Transverse colon (tissue), 4 donors: Measurements from ENCODE around the gene TSHZ3. TPM values are rescaled to one million over a fixed set of nuclear protein-coding genes. Genes with fewer than 3 reads are reported as not detected.

Source experiments
- DNase-seq: peaks from one replicate; pipeline ENCODE4 v3.0.0-alpha.2; 2019
- H3K27ac ChIP-seq, 4 donors: fragments of 200-600 bp; sonication (generic); 2 replicates each; pipeline ENCODE4 v1.5.1; 2016 to 2018; ENCODE audit warnings: inconsistent platforms in 4 of 4
- H3K27me3 ChIP-seq: fragments of 200-600 bp; sonication (generic); 2 replicates; pipeline ENCODE4 v1.5.1; 2017; ENCODE audit warnings: inconsistent platforms
- H3K36me3 ChIP-seq, 4 donors: fragments of 200-600 bp; sonication (generic); 2 replicates each; pipeline ENCODE4 v1.5.1; 2017 to 2019; ENCODE audit warnings: inconsistent platforms in 4 of 4
- H3K4me1 ChIP-seq, 4 donors: fragments of 200-600 bp; sonication (generic); 2 replicates each; pipeline ENCODE4 v1.5.1; 2017 to 2020; ENCODE audit warnings: inconsistent platforms in 4 of 4
- H3K4me3 ChIP-seq, 4 donors: fragments of 200-600 bp; sonication (generic); 1 replicate in 1 of 4; 2 replicates in 3 of 4; pipeline versions ENCODE4 v1.5.1 to v1.6.1; 2017 to 2019; ENCODE audit warnings: inconsistent platforms in 4 of 4
- H3K9me3 ChIP-seq, 2 donors: fragments of 200-600 bp; sonication (generic); 2 replicates each; pipeline ENCODE4 v1.5.1; 2017 to 2019; ENCODE audit warnings: inconsistent platforms in 2 of 2
- EP300 ChIP-seq: sonication (generic); formaldehyde crosslinking; IDR thresholded peaks from one replicate; pipeline ENCODE4 v1.6.1; 2017; ENCODE audit warnings: antibody characterized with exemption, low read depth
- POLR2A ChIP-seq: fragments of 450-650 bp; IDR thresholded peaks from one replicate; pipeline ENCODE4 v1.6.1; 2016; ENCODE audit warnings: antibody characterized with exemption, mild to moderate bottlenecking, moderate library complexity
- POLR2AphosphoS5 ChIP-seq, 3 donors: sonication (generic); formaldehyde crosslinking; IDR thresholded peaks; one replicate each; pipeline ENCODE4 v1.6.1; 2016; ENCODE audit warnings: antibody characterized with exemption in 3 of 3
- WGBS, 2 donors: methylation state at CpG; one replicate each; pipeline ENCODE4 v1.1.5; 2018; ENCODE audit warnings: low coverage in 1 of 2; 5-methylcytosine and 5-hydroxymethylcytosine counted together
- in situ Hi-C, 4 donors: fragments of 200-750 bp; cut with MboI; loops; one replicate each; pipeline versions ENCODE4 v1.15.0 to v1.15.1; 2017; ENCODE audit warnings: low sequenced_read_pairs in 3 of 4, low pct_ligation_motif_present in 1 of 4, low pct_unique_long_range_greater_than_20kb in 1 of 4
- intact Hi-C: fragments of 100-400 bp; cut with DNase I; formaldehyde crosslinking; loops from one replicate; pipeline ENCODE4 v1.15.1; 2023; ENCODE audit warnings: low total_unique reads
- total RNA-seq, 4 donors: library from RNA; depleted of rRNA; stranded (reverse); fragments of >200 nt; gene quantifications; one replicate each; pipeline ENCODE4 v1.1.0, GENCODE V29; 2016
- TF ChIP-seq, protein P1 (sequence below), 5 experiments: fragments of 200-600 bp in 3 of 5; fragments of 450-650 bp in 2 of 5; sonication (generic) in 3 of 5; IDR thresholded peaks; 1 replicate in 2 of 5; 2 replicates in 3 of 5; pipeline ENCODE4 v1.5.1; 2016 to 2017; ENCODE audit warnings: antibody characterized with exemption in 5 of 5, inconsistent platforms in 3 of 5, mild to moderate bottlenecking in 2 of 5, moderate library complexity in 1 of 5

TSHZ3 gene
- total RNA-seq, 4 donors from 2014 or later, result 3.0 to 6.4 (median 4.6) TPM

DNA sequence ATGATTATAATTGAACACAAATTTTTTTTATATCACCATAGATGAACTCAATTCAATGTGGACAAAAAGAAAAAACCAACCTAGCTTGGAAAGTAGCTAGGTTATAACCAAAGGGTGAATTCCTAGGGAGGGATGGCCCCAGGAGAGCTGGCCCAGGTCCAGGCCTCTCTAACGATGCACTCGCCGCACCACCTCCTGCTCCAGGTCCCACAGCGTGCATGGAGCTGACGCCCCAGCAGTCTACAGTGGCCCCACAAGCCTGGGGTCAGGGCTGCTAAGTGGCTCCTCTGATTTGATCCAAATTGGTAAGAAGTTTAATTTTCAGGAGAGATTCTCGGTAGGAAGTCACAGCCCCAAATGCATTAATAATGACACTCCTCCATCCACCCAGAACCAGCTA, 48.8 kb downstream of the TSHZ3 start:
- H3K9me3 ChIP-seq, result no peaks in the 10 kb centered on the region
- in situ Hi-C loops (no loop called here), intact Hi-C loops (no loop called here)
- no peaks in the 10 kb centered on the region for H3K36me3 ChIP-seq
- TF ChIP-seq EP300 (no peak), POLR2A (no peak), POLR2AphosphoS5 (IDR thresholded peaks at IDR 0.05) (no peak)
- TF ChIP-seq, protein P1, sequence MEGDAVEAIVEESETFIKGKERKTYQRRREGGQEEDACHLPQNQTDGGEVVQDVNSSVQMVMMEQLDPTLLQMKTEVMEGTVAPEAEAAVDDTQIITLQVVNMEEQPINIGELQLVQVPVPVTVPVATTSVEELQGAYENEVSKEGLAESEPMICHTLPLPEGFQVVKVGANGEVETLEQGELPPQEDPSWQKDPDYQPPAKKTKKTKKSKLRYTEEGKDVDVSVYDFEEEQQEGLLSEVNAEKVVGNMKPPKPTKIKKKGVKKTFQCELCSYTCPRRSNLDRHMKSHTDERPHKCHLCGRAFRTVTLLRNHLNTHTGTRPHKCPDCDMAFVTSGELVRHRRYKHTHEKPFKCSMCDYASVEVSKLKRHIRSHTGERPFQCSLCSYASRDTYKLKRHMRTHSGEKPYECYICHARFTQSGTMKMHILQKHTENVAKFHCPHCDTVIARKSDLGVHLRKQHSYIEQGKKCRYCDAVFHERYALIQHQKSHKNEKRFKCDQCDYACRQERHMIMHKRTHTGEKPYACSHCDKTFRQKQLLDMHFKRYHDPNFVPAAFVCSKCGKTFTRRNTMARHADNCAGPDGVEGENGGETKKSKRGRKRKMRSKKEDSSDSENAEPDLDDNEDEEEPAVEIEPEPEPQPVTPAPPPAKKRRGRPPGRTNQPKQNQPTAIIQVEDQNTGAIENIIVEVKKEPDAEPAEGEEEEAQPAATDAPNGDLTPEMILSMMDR (IDR thresholded peaks at IDR 0.05), result no peak
- no peaks in the 10 kb centered on the region for H3K27me3 ChIP-seq
- no peak overlapping the region for H3K27ac ChIP-seq
- H3K4me3 ChIP-seq, result no peak overlapping the region
- no peak for DNase-seq
- peaks cover 0 to 3% (median 0%) of the 10 kb centered on the region in 4 donors for H3K4me1 ChIP-seq
- WGBS, 2 donors, result 75% methylated on average over 6 of the region's 6 CpGs; no CpG with 5 or more reads in 1 of the 2 donors

DNA sequence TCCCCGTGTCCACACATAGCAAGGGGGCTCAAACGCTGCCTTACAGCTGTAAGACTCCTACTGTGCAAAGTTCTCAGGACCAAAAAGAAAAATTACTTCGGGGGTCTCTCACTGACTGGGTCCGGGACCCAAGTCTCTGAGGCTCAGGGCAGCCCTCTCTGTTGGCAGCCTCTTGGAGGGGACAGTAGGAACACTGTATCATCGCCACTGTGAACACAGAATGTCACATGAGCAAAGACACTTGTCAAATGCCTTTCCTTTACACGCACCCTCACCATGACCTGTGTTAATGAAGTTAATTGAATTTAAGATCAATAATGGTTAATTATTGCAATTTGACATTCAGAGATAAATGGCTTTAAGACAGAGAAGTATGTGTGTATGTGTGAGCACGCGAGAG, 49.6 kb downstream of the TSHZ3 start:
- Histone ChIP-seq H3K4me1 (no peaks in the 10 kb centered on the region), H3K27ac (no peak overlapping the region), H3K36me3 (no peaks in the 10 kb centered on the region), H3K4me3 (no peak overlapping the region), H3K27me3 (no peaks in the 10 kb centered on the region), H3K9me3 (no peaks in the 10 kb centered on the region)
- DNase-seq, result no peak
- in situ Hi-C loops (no loop called here), intact Hi-C loops (no loop called here)
- no peak for TF ChIP-seq POLR2A
- no peak for TF ChIP-seq POLR2AphosphoS5 (IDR thresholded peaks at IDR 0.05)
- no peak for TF ChIP-seq EP300
- TF ChIP-seq, protein P1 (IDR thresholded peaks at IDR 0.05), result no peak
- 64 to 81% methylated on average over 3 to 8 of the region's 8 CpGs for WGBS, 2 donors

DNA sequence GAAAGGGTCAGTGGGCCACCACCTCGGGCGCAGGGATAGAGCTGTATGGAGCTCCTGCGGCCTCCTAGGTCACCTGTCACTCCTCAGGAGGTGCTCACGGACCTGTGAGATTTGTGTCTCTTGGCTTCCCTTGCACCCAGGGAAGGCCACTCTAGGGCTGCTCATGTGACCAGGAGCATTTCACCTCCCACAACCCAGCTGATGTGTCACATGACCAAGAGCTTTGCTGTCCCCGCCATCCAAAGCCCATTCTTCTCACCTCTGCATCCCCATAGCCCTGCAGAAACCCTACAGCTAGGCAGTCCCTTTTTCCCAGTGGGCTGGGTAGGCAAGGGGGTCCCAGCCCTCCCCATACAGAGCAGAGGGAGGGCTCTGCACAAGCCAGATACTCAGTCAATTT, 51.2 kb downstream of the TSHZ3 start:
- intact Hi-C loops (no loop called here), in situ Hi-C loops (no loop called here)
- Histone ChIP-seq H3K27me3 (no peaks in the 10 kb centered on the region), H3K4me1 (no peaks in the 10 kb centered on the region), H3K4me3 (no peak overlapping the region), H3K9me3 (no peaks in the 10 kb centered on the region), H3K27ac (no peak overlapping the region), H3K36me3 (no peaks in the 10 kb centered on the region)
- no peak for TF ChIP-seq EP300
- TF ChIP-seq POLR2AphosphoS5 (IDR thresholded peaks at IDR 0.05), result no peak
- TF ChIP-seq, protein P1 (IDR thresholded peaks at IDR 0.05), result no peak
- TF ChIP-seq POLR2A, result no peak
- DNase-seq, result no peak
- 61% methylated on average over 5 of the region's 5 CpGs; no CpG with 5 or more reads in 1 of the 2 donors for WGBS, 2 donors

DNA sequence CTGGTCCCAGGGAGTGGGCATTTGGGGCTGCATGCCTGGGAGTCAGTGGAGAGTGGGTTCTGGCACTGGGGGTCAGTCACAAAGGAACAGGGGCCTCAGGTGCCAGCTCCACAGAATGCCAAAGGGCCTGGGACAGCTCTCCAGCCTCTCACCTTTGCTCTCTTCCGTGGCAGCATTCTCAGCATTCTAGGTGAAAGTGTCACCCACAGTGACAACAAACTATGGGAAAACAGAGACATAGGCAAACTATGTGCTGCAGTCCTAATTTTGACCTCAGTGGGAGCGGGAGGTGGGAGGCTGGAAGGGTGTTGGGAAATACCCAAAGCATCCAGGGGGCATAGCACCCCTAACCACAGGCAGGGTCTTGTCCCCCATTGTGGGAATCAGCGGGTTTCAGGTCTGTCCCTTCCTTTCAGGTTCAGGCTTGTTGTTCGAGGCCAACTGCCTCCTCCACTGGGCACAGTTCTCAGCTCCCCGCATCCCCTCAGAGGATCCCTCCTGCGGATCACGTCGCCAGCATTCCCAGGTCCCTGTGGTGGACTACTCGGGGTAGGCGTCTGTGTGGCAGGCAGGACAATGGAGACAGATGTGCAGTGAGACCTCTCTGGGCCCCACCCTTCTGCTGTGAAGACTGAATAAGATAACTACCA, 52.4 kb downstream of the TSHZ3 start:
- Histone ChIP-seq H3K4me3 (no peak overlapping the region), H3K27ac (no peak overlapping the region), H3K27me3 (no peaks in the 10 kb centered on the region), H3K36me3 (no peaks in the 10 kb centered on the region), H3K4me1 (no peaks in the 10 kb centered on the region), H3K9me3 (no peaks in the 10 kb centered on the region)
- 79 to 100% methylated on average over 1 to 10 of the region's 10 CpGs for WGBS, 2 donors
- intact Hi-C loops (no loop called here), in situ Hi-C loops (no loop called here)
- TF ChIP-seq, protein P1 (IDR thresholded peaks at IDR 0.05), result no peak
- TF ChIP-seq POLR2AphosphoS5 (IDR thresholded peaks at IDR 0.05), result no peak
- TF ChIP-seq EP300, result no peak
- no peak for TF ChIP-seq POLR2A
- no peak for DNase-seq
